H9 (cell line): Measurements from ENCODE around the gene ITGB1BP1. TPM values are rescaled to one million over a fixed set of nuclear protein-coding genes. Genes with fewer than 3 reads are reported as not detected.

ENCODE experiments used
- DNase-seq: peaks from one replicate; pipeline ENCODE4 v3.0.0-alpha.2; 2017
- H2AFZ ChIP-seq: one replicate; pipeline ENCODE4 v1.6.1; 2013; ENCODE audit warnings: mild to moderate bottlenecking, low read length, control low read depth, moderate library complexity
- H2AK5ac ChIP-seq: 2 replicates; pipeline ENCODE4 v1.6.1; 2013; ENCODE audit warnings: low read length, control low read depth, mixed read lengths; ENCODE audit not compliant: insufficient read length
- H2BK120ac ChIP-seq: one replicate; pipeline ENCODE4 v1.6.1; 2013; ENCODE audit warnings: low read depth, mild to moderate bottlenecking, low read length, control low read depth, inconsistent platforms; ENCODE audit not compliant: poor library complexity, severe bottlenecking
- H2BK12ac ChIP-seq: 2 replicates; pipeline ENCODE4 v1.6.1; 2013; ENCODE audit warnings: low read length, control low read depth, mixed read lengths, low read depth; ENCODE audit not compliant: insufficient read length
- H2BK15ac ChIP-seq: 2 replicates; pipeline ENCODE4 v1.6.1; 2013; ENCODE audit warnings: low read depth, low read length, control low read depth
- H2BK20ac ChIP-seq: one replicate; pipeline ENCODE4 v1.6.1; 2013; ENCODE audit warnings: low read depth, mild to moderate bottlenecking, low read length, control low read depth, inconsistent platforms; ENCODE audit not compliant: poor library complexity, severe bottlenecking
- H2BK5ac ChIP-seq: 2 replicates; pipeline ENCODE4 v1.6.1; 2013; ENCODE audit warnings: low read length, control low read depth, mixed read lengths; ENCODE audit not compliant: insufficient read length
- H3K14ac ChIP-seq: 2 replicates; pipeline ENCODE4 v1.6.1; 2013; ENCODE audit warnings: low read length, control low read depth; ENCODE audit not compliant: insufficient read depth
- H3K18ac ChIP-seq: 2 replicates; pipeline ENCODE4 v1.6.1; 2013; ENCODE audit warnings: low read depth, mild to moderate bottlenecking, mixed read lengths, low read length, control low read depth; ENCODE audit not compliant: insufficient read length
- H3K23ac ChIP-seq: 2 replicates; pipeline ENCODE4 v1.6.1; 2013; ENCODE audit warnings: low read length, control low read depth, mixed read lengths, low read depth; ENCODE audit not compliant: insufficient read length
- H3K23me2 ChIP-seq: 2 replicates; pipeline ENCODE4 v1.6.1; 2013; ENCODE audit warnings: low read depth, mild to moderate bottlenecking, mixed read lengths, low read length, control low read depth; ENCODE audit not compliant: insufficient read length, poor library complexity, severe bottlenecking
- H3K27ac ChIP-seq: 2 replicates; pipeline ENCODE4 v1.5.1; 2013; ENCODE audit warnings: low read length, control low read depth, mixed read lengths, low read depth; ENCODE audit not compliant: insufficient read length
- H3K27me3 ChIP-seq: 2 replicates; pipeline ENCODE4 v1.6.1; 2013; ENCODE audit warnings: low read length, control low read depth, inconsistent platforms; ENCODE audit not compliant: insufficient read depth
- H3K4ac ChIP-seq: 2 replicates; pipeline ENCODE4 v1.6.1; 2013; ENCODE audit warnings: low read depth, mild to moderate bottlenecking, control low read depth, inconsistent platforms, low read length, moderate library complexity
- H3K4me1 ChIP-seq: 2 replicates; pipeline ENCODE4 v1.6.1; 2013; ENCODE audit warnings: low read length, control low read depth, inconsistent platforms; ENCODE audit not compliant: insufficient read depth
- H3K4me2 ChIP-seq: 2 replicates; pipeline ENCODE4 v1.6.1; 2013; ENCODE audit warnings: low read length, control low read depth, mixed read lengths; ENCODE audit not compliant: insufficient read length, insufficient read depth
- H3K56ac ChIP-seq: 2 replicates; pipeline ENCODE4 v1.6.1; 2013; ENCODE audit warnings: low read depth, mild to moderate bottlenecking, mixed read lengths, low read length, control low read depth; ENCODE audit not compliant: insufficient read length
- H3K79me1 ChIP-seq: 2 replicates; pipeline ENCODE4 v1.6.1; 2013; ENCODE audit warnings: low read depth, mild to moderate bottlenecking, moderate library complexity, low read length, control low read depth, inconsistent platforms; ENCODE audit not compliant: insufficient read depth, poor library complexity, severe bottlenecking
- H3K79me2 ChIP-seq: 2 replicates; pipeline ENCODE4 v1.6.1; 2013; ENCODE audit warnings: low read length, control low read depth, inconsistent platforms; ENCODE audit not compliant: insufficient read depth
- H3K9ac ChIP-seq: 2 replicates; pipeline ENCODE4 v1.6.1; 2013; ENCODE audit warnings: low read length, control low read depth, mixed read lengths; ENCODE audit not compliant: insufficient read length; ENCODE audit errors: extremely low read depth
- H3K9me3 ChIP-seq: one replicate; pipeline ENCODE4 v1.6.1; 2013; ENCODE audit warnings: low read depth, low read length, inconsistent platforms; ENCODE audit not compliant: control insufficient read depth
- H3T11ph ChIP-seq: one replicate; pipeline ENCODE4 v1.6.1; 2013; ENCODE audit warnings: mild to moderate bottlenecking, low read length, control low read depth, inconsistent platforms
- H4K20me1 ChIP-seq: one replicate; pipeline ENCODE4 v1.6.1; 2013; ENCODE audit not compliant: control insufficient read depth, insufficient read length, insufficient read depth
- H4K5ac ChIP-seq: 2 replicates; pipeline ENCODE4 v1.6.1; 2013; ENCODE audit warnings: low read depth, mild to moderate bottlenecking, mixed read lengths, low read length, control low read depth; ENCODE audit not compliant: insufficient read length
- H4K8ac ChIP-seq: replicated peaks from 2 replicates; pipeline ENCODE4 v1.6.1; 2013; ENCODE audit warnings: low read length, control low read depth, mixed read lengths, low read depth; ENCODE audit not compliant: insufficient read length
- H4K91ac ChIP-seq: 2 replicates; pipeline ENCODE4 v1.6.1; 2013; ENCODE audit warnings: low read depth, mild to moderate bottlenecking, moderate library complexity, mixed read lengths, low read length, control low read depth; ENCODE audit not compliant: insufficient read length
- H3K27ac Mint-ChIP-seq, 3 experiments: 2 replicates in 2 of 3; 3 replicates in 1 of 3; pipeline ENCODE4 v1.8.0; 2020 to 2021; ENCODE audit warnings: mixed read lengths in 3 of 3, mild to moderate bottlenecking in 1 of 3, moderate library complexity in 1 of 3
- H3K27me3 Mint-ChIP-seq: 2 replicates; pipeline ENCODE4 v1.8.0; 2021; ENCODE audit warnings: low read depth, mild to moderate bottlenecking, moderate library complexity, mixed read lengths
- H3K36me3 Mint-ChIP-seq, 3 experiments: 2 replicates in 2 of 3; 3 replicates in 1 of 3; pipeline ENCODE4 v1.8.0; 2020 to 2021; ENCODE audit warnings: low read depth in 3 of 3, mixed read lengths in 3 of 3; ENCODE audit not compliant: insufficient read depth in 1 of 3
- H3K4me1 Mint-ChIP-seq, 2 experiments: 2 replicates each; pipeline ENCODE4 v1.8.0; 2020; ENCODE audit warnings: mixed read lengths in 2 of 2
- H3K4me3 Mint-ChIP-seq, 2 experiments: 2 replicates in 1 of 2; 3 replicates in 1 of 2; pipeline ENCODE4 v1.8.0; 2020 to 2021; ENCODE audit warnings: mild to moderate bottlenecking in 2 of 2, mixed read lengths in 2 of 2, moderate library complexity in 1 of 2
- H3K9me3 Mint-ChIP-seq, 2 experiments: 2 replicates in 1 of 2; 3 replicates in 1 of 2; pipeline ENCODE4 v1.8.0; 2020; ENCODE audit warnings: mild to moderate bottlenecking in 2 of 2, mixed read lengths in 2 of 2, moderate library complexity in 1 of 2
- WGBS: extraction: QIAGEN DNeasy Blood & Tissue Kit; methylation state at CpG from one replicate; pipeline ENCODE4 v1.1.7; 2013; ENCODE audit warnings: missing lambda C conversion rate, low lambda C conversion rate, mixed read lengths; ENCODE audit not compliant: insufficient read length; ENCODE audit errors: extremely low coverage; 5-methylcytosine and 5-hydroxymethylcytosine counted together
- total RNA-seq: library from RNA; stranded (reverse); gene quantifications from 2 replicates; pipeline ENCODE4 v1.2.1, GENCODE V29; 2021
- TF ChIP-seq, protein P1 (sequence below): fragments of 200-600 bp; sonication (generic); conservative IDR thresholded peaks from 3 replicates; pipeline ENCODE4 v1.8.0; 2021; ENCODE audit warnings: antibody characterized with exemption, mild to moderate bottlenecking

ITGB1BP1 gene
- total RNA-seq, 1 experiment from 2014 or later: 38.7 TPM

- Mint-ChIP-seq H3K9me3 (no peaks in the 10 kb centered on the region), H3K4me1 (peaks cover 7 to 9% of the 10 kb centered on the region in 2 experiments; a peak in 2 of 4 replicates), H3K4me3 (no peak overlapping the region), H3K27me3 (no peaks in the 10 kb centered on the region; the same call in 1 of the 2 replicates), H3K36me3 (peaks cover 18 to 41% (median 23%) of the 10 kb centered on the region in 3 experiments; a peak in 5 of 7 replicates), H3K27ac (no peak overlapping the region)
- H3K79me1 ChIP-seq: no peaks in the 10 kb centered on the region
- no peak overlapping the region for H4K5ac ChIP-seq
- H3K4me2 ChIP-seq: no peak overlapping the region
- TF ChIP-seq, protein P1, sequence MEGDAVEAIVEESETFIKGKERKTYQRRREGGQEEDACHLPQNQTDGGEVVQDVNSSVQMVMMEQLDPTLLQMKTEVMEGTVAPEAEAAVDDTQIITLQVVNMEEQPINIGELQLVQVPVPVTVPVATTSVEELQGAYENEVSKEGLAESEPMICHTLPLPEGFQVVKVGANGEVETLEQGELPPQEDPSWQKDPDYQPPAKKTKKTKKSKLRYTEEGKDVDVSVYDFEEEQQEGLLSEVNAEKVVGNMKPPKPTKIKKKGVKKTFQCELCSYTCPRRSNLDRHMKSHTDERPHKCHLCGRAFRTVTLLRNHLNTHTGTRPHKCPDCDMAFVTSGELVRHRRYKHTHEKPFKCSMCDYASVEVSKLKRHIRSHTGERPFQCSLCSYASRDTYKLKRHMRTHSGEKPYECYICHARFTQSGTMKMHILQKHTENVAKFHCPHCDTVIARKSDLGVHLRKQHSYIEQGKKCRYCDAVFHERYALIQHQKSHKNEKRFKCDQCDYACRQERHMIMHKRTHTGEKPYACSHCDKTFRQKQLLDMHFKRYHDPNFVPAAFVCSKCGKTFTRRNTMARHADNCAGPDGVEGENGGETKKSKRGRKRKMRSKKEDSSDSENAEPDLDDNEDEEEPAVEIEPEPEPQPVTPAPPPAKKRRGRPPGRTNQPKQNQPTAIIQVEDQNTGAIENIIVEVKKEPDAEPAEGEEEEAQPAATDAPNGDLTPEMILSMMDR: no peak
- no peaks in the 10 kb centered on the region for H3K9me3 ChIP-seq
- peaks cover 6% of the 10 kb centered on the region; the same call in 1 of the 2 replicates for H3K4me1 ChIP-seq
- DNase-seq: no peak
- H3K56ac ChIP-seq: no peak overlapping the region
- H3K9ac ChIP-seq: no peak overlapping the region
- no peak overlapping the region for H4K8ac ChIP-seq
- no peaks in the 10 kb centered on the region for H3K79me2 ChIP-seq
- no peak overlapping the region for H3T11ph ChIP-seq
- H3K14ac ChIP-seq: no peak overlapping the region
- WGBS: no CpG with 5 or more reads among the region's 6 CpGs
- H4K91ac ChIP-seq: no peak overlapping the region
- H3K23me2 ChIP-seq: no peaks in the 10 kb centered on the region
- no peak overlapping the region for H2BK15ac ChIP-seq
- peaks cover 3% of the 10 kb centered on the region for H4K20me1 ChIP-seq
- H3K4ac ChIP-seq: no peak overlapping the region
- H2BK20ac ChIP-seq: no peak overlapping the region
- H3K18ac ChIP-seq: no peak overlapping the region
- H2AK5ac ChIP-seq: no peak overlapping the region
- H3K27ac ChIP-seq: no peak overlapping the region
- no peak overlapping the region for H2BK120ac ChIP-seq
- no peak overlapping the region for H2AFZ ChIP-seq
- no peak overlapping the region for H3K23ac ChIP-seq
- no peaks in the 10 kb centered on the region for H3K27me3 ChIP-seq
- no peak overlapping the region for H2BK12ac ChIP-seq
- no peak overlapping the region for H2BK5ac ChIP-seq
These were observed 49.9 kb downstream of the ITGB1BP1 start for GRCh38 chr2:9373476-9373875.
